Prostate gland (tissue), 2 donors: ENCODE data around the gene ZNF330.

Experiments
- POLR2A ChIP-seq: fragments of 450-650 bp; IDR thresholded peaks from one replicate; pipeline ENCODE4 v1.6.1; 2016; ENCODE audit warnings: antibody characterized with exemption, mild to moderate bottlenecking
- POLR2AphosphoS5 ChIP-seq: sonication (generic); formaldehyde crosslinking; IDR thresholded peaks from one replicate; pipeline ENCODE4 v1.6.1; 2017; ENCODE audit warnings: antibody characterized with exemption
- TF ChIP-seq, protein P1 (sequence below), 4 experiments: fragments of 200-600 bp in 2 of 4; fragments of 450-650 bp in 2 of 4; sonication (generic) in 2 of 4; IDR thresholded peaks; 1 replicate in 3 of 4; 2 replicates in 1 of 4; pipeline ENCODE4 v1.5.1; 2016 to 2019; ENCODE audit warnings: antibody characterized with exemption in 4 of 4, mild to moderate bottlenecking in 2 of 4, moderate library complexity in 2 of 4

DNA sequence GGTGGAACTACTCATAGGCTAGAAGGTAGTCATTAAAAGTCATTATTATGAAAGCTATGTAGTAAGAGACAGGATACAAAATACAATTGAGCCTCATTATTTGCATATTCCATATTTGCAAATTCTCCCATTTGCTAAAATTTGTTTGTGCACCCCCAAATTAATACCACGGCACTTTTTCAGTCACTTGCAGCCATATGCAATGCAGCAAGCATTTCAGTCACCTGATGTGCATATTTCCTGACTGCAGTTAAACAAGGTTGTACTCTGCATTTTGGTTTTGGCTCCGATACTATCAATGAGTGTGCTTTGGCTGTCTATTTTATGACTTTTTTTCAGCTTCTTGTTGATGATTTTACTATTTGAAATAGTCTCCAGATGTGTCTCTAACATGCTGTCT lies 62.9 kb downstream of the ZNF330 start:
- TF ChIP-seq, protein P1, sequence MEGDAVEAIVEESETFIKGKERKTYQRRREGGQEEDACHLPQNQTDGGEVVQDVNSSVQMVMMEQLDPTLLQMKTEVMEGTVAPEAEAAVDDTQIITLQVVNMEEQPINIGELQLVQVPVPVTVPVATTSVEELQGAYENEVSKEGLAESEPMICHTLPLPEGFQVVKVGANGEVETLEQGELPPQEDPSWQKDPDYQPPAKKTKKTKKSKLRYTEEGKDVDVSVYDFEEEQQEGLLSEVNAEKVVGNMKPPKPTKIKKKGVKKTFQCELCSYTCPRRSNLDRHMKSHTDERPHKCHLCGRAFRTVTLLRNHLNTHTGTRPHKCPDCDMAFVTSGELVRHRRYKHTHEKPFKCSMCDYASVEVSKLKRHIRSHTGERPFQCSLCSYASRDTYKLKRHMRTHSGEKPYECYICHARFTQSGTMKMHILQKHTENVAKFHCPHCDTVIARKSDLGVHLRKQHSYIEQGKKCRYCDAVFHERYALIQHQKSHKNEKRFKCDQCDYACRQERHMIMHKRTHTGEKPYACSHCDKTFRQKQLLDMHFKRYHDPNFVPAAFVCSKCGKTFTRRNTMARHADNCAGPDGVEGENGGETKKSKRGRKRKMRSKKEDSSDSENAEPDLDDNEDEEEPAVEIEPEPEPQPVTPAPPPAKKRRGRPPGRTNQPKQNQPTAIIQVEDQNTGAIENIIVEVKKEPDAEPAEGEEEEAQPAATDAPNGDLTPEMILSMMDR (IDR thresholded peaks at IDR 0.05) = no peak
- TF ChIP-seq POLR2A (no peak), POLR2AphosphoS5 (no peak)
